Renal cortical epithelial cell (primary cell): ENCODE measurements around the gene CTSH. TPM values are rescaled to one million over a fixed set of nuclear protein-coding genes. Genes with fewer than 3 reads are reported as not detected.
"Not testable (repeated sequence)": the region's sequence is repeated elsewhere in the genome, so short reads cannot be mapped to it uniquely, and the experiment has no call there.

ENCODE experiments used
- DNase-seq: peaks from one replicate; pipeline ENCODE4 v3.0.0-alpha.2; 2011; ENCODE audit warnings: low read depth
- total RNA-seq: library from RNA; depleted of rRNA; stranded (reverse); fragments of >200 nt; gene quantifications from 2 replicates; pipeline ENCODE4 v1.2.3, GENCODE V29; 2014

Gene CTSH
- total RNA-seq, 1 donor from 2014 or later = 103 TPM

GRCh38 chr15:78881681-78882080 is 63.2 kb downstream of the CTSH start:
- no peak for DNase-seq

GRCh38 chr15:78880813-78881212 is 64.0 kb downstream of the CTSH start:
- no peak for DNase-seq

DNA sequence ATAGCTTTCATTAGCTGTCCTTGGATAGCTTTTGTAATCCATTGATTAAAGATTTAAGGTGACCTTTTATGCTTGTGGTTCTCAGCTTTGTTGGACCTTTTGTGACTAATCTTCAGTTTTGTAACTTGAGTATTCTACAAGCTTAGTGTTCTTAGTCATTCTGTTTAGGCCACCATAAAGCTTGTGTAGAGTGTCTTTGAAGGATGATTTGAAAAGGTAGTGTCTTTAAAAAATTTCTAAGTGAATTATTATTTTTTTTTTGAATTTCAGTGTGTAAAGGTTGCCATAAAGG is 64.7 kb downstream of the CTSH start:
- peak; percentile 80 for DNase-seq

DNA sequence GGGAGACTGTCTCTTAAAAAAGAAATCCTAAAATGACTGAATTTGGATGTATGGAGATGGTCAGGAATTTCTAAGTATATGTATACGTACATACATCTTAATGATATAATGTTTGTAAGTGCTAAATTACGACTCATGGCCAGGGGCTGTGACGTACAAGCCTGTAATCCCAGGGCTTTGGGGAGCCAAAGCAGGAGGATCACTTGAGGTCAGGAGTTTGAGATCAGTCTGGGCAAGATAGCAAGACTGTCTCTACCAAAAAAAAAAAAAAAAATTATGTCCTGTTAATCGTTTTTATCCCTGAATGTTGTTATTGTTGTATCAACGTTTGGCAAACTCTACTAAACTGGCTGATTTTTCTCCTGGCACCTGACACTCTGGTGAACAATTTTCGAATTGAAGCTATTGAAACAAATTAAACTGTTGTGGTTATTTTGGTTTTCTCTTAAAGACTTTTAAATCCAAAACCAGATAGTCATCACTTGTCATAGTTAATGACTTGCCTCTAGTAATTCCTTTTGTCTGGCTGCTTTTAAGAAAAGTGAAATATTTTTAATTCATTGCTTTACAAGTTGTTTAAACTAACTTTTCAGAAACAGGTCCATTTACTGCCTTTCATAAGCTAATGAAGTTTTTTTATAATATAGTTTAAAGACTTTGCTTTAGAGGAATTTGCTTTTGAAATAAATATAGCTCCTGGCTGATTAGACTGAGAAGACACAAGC is 65.2 kb downstream of the CTSH start:
- peak; percentile 28 for DNase-seq

- DNase-seq = peak; percentile 72
These were observed 66.5 kb downstream of the CTSH start for GRCh38 chr15:78878356-78878755.

- DNase-seq = not testable (repeated sequence)
These were observed 67.9 kb downstream of the CTSH start for GRCh38 chr15:78876954-78877353.

- DNase-seq = no peak
These were observed 69.5 kb downstream of the CTSH start for GRCh38 chr15:78875107-78875914.

DNA sequence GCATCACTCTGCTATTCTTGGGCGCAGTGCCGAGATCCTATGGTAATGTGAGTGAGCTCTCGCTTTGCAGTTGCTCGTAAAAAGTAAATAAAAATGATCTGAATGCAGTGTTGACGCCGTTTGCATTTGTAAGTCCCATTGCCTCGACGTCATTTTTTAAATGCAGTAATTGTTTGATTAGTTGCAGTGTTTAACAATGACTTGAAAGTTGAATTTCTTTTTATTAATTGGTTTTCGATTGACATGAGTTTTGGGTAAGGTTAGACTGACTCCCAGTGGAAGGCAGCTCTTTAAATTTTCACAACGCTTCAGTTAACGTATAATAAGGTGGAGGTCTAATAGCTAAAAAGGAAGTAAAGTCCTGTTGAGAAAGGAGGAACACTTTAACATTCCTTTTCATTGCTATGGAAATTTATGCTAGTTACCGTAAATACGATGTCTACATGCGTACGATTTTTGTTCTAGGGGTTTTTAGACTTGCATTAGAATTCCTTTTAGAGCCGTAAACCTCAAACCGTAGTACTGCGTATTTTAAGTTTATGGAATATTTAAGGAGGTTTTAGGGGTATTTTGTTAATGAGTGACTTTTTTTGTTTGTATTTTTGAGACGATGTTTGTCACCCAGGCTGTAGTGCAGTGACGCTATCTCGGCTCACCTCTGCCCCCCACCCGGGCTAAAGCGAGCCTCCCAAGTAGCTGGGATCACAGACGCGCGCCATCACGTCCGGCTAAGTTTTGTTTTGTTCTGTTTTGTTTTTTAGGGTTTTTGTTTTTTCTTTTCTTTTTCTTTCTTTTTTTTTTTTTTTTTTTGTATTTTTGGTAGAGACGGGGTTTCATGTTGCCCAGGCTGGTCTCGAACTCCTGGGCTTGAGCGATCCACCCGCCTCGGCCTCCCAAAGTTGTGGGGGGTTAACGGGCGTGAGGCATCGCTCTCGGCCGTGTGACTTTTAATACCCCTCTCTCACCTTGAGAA is 70.8 kb downstream of the CTSH start:
- peak; percentile 54 for DNase-seq

DNA sequence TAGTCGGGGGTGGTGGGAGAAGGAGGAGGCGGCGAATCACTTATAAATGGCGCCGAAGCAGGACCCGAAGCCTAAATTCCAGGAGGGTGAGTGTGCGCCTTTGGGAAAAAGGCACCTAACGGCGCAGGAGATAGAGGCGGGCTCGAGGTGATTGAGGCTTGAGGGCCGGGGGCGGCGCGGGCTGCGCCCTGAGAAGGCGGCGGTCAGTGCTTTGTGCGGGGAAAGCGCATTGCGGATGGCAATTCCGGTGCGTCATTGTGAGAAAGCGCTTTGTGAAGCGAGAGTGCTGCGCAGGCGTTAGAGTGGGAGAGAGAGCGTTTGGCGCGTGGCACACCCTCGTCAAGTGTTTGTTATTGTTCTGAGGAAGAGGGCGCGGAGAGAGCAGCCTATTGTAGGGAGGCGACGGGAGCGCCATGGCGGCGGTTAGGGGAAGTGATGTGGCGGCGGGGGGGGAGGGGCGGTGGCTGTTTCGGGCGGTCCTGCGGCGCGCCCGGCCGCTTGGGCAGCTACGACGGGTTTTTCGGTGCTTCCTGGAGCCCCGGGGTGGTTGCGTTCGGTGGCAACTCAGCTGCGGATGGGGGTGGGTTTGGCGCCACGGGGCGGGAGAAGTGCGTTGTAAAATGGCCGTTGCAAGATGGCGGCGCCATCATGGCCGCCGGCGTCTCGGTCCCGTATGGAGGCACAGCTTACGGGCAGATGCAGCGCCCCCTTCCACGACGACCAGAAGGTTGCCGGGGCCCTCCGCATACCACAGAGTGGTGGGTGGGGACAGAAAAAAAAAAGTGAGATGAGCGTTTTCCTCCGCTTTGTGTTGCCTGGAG is 71.7 kb downstream of the CTSH start:
- peak; percentile 24 for DNase-seq

DNA sequence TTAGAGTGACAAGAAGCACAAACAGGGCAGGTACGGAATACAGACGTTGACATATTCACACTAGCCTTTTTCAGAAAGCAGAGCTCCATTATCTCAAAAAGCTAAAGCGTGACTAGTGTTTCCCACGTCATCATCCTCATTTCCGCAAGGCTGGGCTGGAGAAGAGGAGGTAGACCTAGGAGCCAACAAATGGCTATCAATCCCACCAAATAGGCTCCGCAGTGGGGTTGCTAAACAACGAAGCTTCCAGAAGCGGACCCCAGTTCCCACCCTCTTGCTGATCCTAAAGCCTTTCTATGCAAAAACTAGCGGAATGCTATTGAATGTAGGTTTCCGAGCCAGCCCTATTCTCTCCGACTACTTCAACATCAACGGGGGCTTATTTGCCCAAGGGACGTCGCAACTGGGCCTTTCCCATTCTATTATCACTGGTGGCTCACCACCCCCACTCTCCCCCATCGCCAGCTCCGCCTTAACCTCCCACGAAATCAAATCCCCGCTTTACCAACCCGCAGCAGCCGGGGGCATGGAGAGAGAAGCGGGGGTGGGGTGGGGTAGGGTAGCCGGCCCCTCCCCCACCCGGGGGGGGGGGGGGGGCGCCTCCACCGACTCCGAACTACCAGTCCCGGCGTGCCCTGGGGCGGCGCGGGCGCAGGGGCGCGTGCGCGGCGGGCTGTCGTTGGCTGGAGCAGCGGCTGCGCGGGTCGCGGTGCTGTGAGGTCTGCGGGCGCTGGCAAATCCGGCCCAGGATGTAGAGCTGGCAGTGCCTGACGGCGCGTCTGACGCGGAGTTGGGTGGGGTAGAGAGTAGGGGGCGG is 72.5 kb downstream of the CTSH start, which contains the start of gene MORF4L1:
Gene MORF4L1 (plus strand): TSS at position 736 of the 817 bp plus-strand sequence. CDS start 128 bp downstream, outside the sequence.
- DNase-seq = peak; percentile 88

DNA sequence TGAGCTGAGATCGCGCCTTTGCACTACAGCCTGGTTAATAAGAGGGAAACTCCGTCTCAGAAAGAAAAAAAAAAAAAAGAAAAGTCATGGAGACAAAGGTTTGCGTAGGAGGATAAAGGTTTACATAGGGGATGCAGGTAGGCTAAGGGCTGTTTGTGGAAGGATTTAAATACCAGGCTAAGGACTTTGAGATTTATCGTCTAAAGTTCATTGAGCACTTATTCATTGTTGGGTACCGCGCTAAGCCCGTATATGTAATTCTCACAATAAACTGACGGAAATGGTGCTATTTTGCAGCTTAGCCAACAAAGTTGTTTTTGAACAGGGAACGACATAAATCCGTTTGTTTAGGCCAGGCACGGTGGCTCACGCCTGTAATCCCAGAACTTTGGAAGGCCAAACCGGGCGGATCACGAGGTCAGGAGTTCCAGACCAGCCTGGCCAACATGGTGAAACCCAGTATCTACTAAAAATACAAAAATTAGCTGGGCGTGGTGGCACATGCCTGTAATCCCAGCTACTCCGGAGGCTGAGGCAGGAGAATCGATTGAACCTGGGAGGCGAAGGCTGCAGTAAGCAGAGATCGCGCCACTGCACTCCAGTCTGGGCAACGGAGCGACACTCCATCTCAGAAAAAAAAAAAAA is 73.2 kb downstream of the CTSH start:
- DNase-seq = not testable (repeated sequence)

Other genes with a start within 250 kb of the CTSH start
- gene ADAMTS7, start 133.6 kb downstream of the CTSH start, total RNA-seq = 4.5 and 9.9 TPM in 2 replicates
- gene MORF4L1, start 72.2 kb downstream of the CTSH start, total RNA-seq = 422 and 542 TPM in 2 replicates
- 1.2 TPM in 1 of 2 replicates, not detected in the other for gene RASGRF1, start 145.7 kb upstream of the CTSH start, total RNA-seq